Urinary bladder (tissue), 4 donors: Measurements from ENCODE around the gene CHD6. TPM values are rescaled to one million over a fixed set of nuclear protein-coding genes. Genes with fewer than 3 reads are reported as not detected.

Source experiments
- DNase-seq: peaks from one replicate; pipeline ENCODE4 v3.0.0-alpha.2; 2015; ENCODE audit errors: extremely low spot score
- H3K27ac ChIP-seq: one replicate; pipeline ENCODE4 v1.5.1; 2013; ENCODE audit warnings: low read depth, mild to moderate bottlenecking, moderate library complexity
- H3K36me3 ChIP-seq: one replicate; pipeline ENCODE4 v1.6.1; 2013; ENCODE audit warnings: mild to moderate bottlenecking, moderate library complexity; ENCODE audit not compliant: insufficient read depth
- H3K4me1 ChIP-seq: one replicate; pipeline ENCODE4 v1.6.1; 2013; ENCODE audit warnings: mild to moderate bottlenecking, moderate library complexity; ENCODE audit not compliant: insufficient read depth
- H3K4me3 ChIP-seq: one replicate; pipeline ENCODE4 v1.5.1; 2013; ENCODE audit warnings: low read depth, low read length
- WGBS: extraction: QIAGEN DNeasy Blood & Tissue Kit; methylation state at CpG from one replicate; pipeline ENCODE4 v1.1.7; 2013; 5-methylcytosine and 5-hydroxymethylcytosine counted together
- polyA plus RNA-seq: library from polyadenylated mRNA; stranded (reverse); fragments of 200-250 nt; gene quantifications from one replicate; pipeline ENCODE4 v1.2.3, GENCODE V29; 2013
- total RNA-seq: library from RNA; depleted of rRNA; stranded (reverse); fragments of >200 nt; gene quantifications from one replicate; pipeline ENCODE4 v1.2.3, GENCODE V29; 2014
- donor health status: healthy with polysubstance abuse.
- donor health status: healthy.

Gene CHD6
- total and polyA plus RNA-seq, 2 donors, result 11.6 to 61.5 TPM

GRCh38 chr20:41353530-41353929, 264.6 kb downstream of the CHD6 start:
- H3K4me3 ChIP-seq, result no peak overlapping the region
- DNase-seq, result no peak
- H3K36me3 ChIP-seq, result peaks cover 3% of the 10 kb centered on the region
- H3K27ac ChIP-seq, result no peak overlapping the region
- no peaks in the 10 kb centered on the region for H3K4me1 ChIP-seq

GRCh38 chr20:41352666-41353065, 265.5 kb downstream of the CHD6 start:
- DNase-seq, result no peak
- WGBS, result 86% methylated on average over 5 of the region's 5 CpGs

GRCh38 chr20:41352106-41352505, 266.1 kb downstream of the CHD6 start:
- H3K36me3 ChIP-seq, result peaks cover 5% of the 10 kb centered on the region
- DNase-seq, result no peak
- no peaks in the 10 kb centered on the region for H3K4me1 ChIP-seq
- no peak overlapping the region for H3K4me3 ChIP-seq
- WGBS, result 90% methylated on average over 4 of the region's 4 CpGs
- H3K27ac ChIP-seq, result no peak overlapping the region

More at GRCh38 chr20:41352666-41353065, 265.5 kb downstream of the CHD6 start:
- H3K36me3 ChIP-seq, result peaks cover 5% of the 10 kb centered on the region
- H3K4me1 ChIP-seq, result no peaks in the 10 kb centered on the region
- H3K4me3 ChIP-seq, result no peak overlapping the region
- H3K27ac ChIP-seq, result no peak overlapping the region
